ENCODE results near the gene WRAP73. TPM values are rescaled to one million over a fixed set of nuclear protein-coding genes. Genes with fewer than 3 reads are reported as not detected.

Gene WRAP73
- total RNA-seq, 1 experiment from 2014 or later = 51.4 TPM

DNA sequence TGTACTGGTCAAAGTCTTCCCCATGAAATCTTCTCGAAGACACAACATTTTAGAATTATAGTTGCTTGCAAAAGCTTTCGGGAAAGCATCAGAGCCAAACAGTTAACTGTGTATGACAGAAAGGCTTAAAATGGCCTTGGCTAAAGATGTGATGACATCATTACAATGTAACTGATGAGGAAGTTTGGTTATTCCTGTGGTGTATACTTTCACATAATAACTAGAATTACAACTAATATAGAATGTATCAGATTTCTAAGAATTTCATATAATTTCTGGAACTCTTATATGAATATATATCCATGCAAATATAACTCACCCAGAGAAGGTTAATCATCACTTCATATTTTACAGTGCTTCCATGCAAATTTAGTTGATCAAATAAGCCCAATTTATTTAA, 10.8 kb upstream of the WRAP73 start (continued):
- TF ChIP-seq, protein P1, sequence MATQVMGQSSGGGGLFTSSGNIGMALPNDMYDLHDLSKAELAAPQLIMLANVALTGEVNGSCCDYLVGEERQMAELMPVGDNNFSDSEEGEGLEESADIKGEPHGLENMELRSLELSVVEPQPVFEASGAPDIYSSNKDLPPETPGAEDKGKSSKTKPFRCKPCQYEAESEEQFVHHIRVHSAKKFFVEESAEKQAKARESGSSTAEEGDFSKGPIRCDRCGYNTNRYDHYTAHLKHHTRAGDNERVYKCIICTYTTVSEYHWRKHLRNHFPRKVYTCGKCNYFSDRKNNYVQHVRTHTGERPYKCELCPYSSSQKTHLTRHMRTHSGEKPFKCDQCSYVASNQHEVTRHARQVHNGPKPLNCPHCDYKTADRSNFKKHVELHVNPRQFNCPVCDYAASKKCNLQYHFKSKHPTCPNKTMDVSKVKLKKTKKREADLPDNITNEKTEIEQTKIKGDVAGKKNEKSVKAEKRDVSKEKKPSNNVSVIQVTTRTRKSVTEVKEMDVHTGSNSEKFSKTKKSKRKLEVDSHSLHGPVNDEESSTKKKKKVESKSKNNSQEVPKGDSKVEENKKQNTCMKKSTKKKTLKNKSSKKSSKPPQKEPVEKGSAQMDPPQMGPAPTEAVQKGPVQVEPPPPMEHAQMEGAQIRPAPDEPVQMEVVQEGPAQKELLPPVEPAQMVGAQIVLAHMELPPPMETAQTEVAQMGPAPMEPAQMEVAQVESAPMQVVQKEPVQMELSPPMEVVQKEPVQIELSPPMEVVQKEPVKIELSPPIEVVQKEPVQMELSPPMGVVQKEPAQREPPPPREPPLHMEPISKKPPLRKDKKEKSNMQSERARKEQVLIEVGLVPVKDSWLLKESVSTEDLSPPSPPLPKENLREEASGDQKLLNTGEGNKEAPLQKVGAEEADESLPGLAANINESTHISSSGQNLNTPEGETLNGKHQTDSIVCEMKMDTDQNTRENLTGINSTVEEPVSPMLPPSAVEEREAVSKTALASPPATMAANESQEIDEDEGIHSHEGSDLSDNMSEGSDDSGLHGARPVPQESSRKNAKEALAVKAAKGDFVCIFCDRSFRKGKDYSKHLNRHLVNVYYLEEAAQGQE (IDR thresholded peaks at IDR 0.05; ENCODE audit: low read depth) = no peak

DNA sequence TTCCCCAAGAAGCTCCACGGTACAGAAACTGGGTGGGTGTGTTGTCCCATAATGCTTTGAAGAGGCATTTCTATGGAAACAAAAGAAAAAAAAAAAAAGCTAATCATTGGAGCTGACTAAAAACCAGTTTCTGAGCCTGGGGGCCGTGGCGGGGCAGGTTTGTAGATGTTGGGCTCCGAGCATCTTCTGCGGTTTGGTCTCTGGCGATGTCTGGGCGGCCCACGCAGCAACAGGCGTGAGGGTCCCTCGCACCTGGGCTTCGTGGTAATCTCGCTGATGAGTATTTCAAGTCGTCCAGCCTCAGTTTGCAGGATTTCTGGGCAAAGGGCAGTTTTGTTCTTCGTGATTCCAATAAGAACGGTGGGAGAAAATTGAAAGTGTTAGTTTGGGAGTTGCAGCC, 9.2 kb upstream of the WRAP73 start:
- Histone ChIP-seq H3K9ac (ENCODE audit: low read length) (no peak overlapping the region), H3K36me3 (ENCODE audit: control insufficient read depth in 1 of 2, insufficient read depth in 2 of 2, low read length in 2 of 2) (no peaks in the 10 kb centered on the region), H4K20me1 (ENCODE audit: insufficient read depth) (peaks cover 5% of the 10 kb centered on the region; the same call in 1 of the 2 replicates), H3K4me2 (ENCODE audit: low read length) (no peak overlapping the region), H3K4me3 (replicated peaks in 1 of 2; ENCODE audit: low read depth in 1 of 2, low read length in 2 of 2) (no peak overlapping the region), H3K79me2 (ENCODE audit: insufficient read depth, low read length) (peaks cover 79% of the 10 kb centered on the region), H3K9me2 (ENCODE audit: insufficient read depth) (no peaks in the 10 kb centered on the region), H2AFZ (ENCODE audit: low read depth, low read length, poor library complexity, severe bottlenecking) (no peak overlapping the region), H3K9me3 (ENCODE audit: control insufficient read depth in 1 of 2, insufficient read depth in 1 of 2, low read depth in 1 of 2, low read length in 2 of 2) (no peaks in the 10 kb centered on the region), H3K27ac (ENCODE audit: low read depth, low read length) (no peak overlapping the region), H3K4me1 (ENCODE audit: control insufficient read depth in 1 of 2, insufficient read depth in 2 of 2, low read length in 2 of 2) (peaks cover 0 to 4% of the 10 kb centered on the region in 2 experiments; a peak in 3 of 4 replicates), H3K27me3 (ENCODE audit: insufficient read depth, low read length) (no peaks in the 10 kb centered on the region)
- intact Hi-C loops (cut with micrococcal nuclease) = no loop called here
- POLR2A ChIA-PET = no interaction called here
- no peak for DNase-seq (ENCODE audit: low read depth, low spot score)
- no peak for ATAC-seq
- CTCF ChIA-PET = no interaction called here
- RAD21 ChIA-PET (ENCODE audit: low non-redundant PET in 1 of 2, low total read pairs in 2 of 2, uncharacterized antibody in 2 of 2, unreplicated experiment in 2 of 2) = no interaction called here
- BruUV-seq (replicated peaks) = no TSS peak
- no peak for TF ChIP-seq POLR2A (IDR thresholded peaks at IDR 0.05; ENCODE audit: borderline replicate concordance, extremely low read depth, insufficient read depth, insufficient read length)
- no peak for TF ChIP-seq EZH2phosphoT487 (IDR thresholded peaks at IDR 0.05; ENCODE audit: borderline replicate concordance)
- TF ChIP-seq CEBPB (IDR thresholded peaks at IDR 0.05; ENCODE audit: low read depth) = no peak
- TF ChIP-seq SIN3A (IDR thresholded peaks at IDR 0.05; ENCODE audit: low read depth) = no peak
- no peak for TF ChIP-seq ZFX (IDR thresholded peaks at IDR 0.05)
- no peak for TF ChIP-seq EZH2 (IDR thresholded peaks at IDR 0.05)
